ENCODE measurements around the gene SLC47A1. TPM values are rescaled to one million over a fixed set of nuclear protein-coding genes. Genes with fewer than 3 reads are reported as not detected.
"Not testable (repeated sequence)": the region's sequence is repeated elsewhere in the genome, so short reads cannot be mapped to it uniquely, and the experiment has no call there.

Gene SLC47A1
- total RNA-seq, 2 experiments from 2014 or later = not detected

DNA sequence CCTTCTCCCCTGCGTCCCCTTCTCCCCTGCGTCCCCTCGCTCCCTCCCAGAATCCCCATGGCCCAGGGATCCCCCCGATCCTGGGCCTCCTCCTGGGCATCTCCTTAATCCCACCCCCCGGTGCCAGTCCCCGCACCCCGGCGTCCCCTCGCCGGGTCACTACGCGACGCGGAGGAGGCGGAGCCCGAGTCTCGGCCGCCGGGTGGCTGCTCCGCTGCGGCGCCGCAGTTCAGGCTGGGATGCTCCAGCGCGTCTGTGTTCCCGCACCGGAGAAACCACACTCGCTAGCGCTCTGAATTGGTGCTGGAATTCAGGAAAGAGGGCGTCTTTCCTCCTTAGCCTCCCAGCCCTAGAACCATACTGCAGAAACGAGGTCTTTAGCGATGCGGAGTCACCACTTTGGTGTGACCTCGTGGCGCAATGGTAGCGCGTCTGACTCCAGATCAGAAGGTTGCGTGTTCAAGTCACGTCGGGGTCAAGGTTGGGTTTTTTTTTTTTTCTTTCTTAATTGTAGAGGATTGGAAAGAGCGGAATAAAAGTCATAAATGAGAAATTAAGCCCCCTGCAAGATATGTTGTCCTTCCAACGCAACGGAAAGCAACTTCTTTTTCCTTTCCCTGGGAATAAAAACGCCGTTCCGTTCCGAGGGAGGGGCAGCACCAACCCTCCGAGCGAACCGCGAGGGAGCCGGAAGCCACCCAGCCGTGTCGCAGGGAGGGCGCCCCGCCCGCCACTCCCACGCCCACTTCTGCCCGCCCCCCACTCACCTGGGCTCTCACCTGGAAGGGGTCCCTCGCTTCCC is 25.7 kb upstream of the SLC47A1 start:
- H3K36me3 Mint-ChIP-seq = peaks cover 1% of the 10 kb centered on the region
- H3K9me3 Mint-ChIP-seq = no peaks in the 10 kb centered on the region
- POLR2A ChIA-PET = no interaction called here
- H3K4me3 Mint-ChIP-seq = peak overlapping the region; percentile 89
- peak; percentile 87 for DNase-seq
- peak; percentile 79 for ATAC-seq (ENCODE audit: low read depth)
- peaks cover 8% of the 10 kb centered on the region for H3K4me1 Mint-ChIP-seq
- H3K27ac Mint-ChIP-seq = peak overlapping the region; percentile 85
- peaks cover 24% of the 10 kb centered on the region for H3K27me3 Mint-ChIP-seq

DNA sequence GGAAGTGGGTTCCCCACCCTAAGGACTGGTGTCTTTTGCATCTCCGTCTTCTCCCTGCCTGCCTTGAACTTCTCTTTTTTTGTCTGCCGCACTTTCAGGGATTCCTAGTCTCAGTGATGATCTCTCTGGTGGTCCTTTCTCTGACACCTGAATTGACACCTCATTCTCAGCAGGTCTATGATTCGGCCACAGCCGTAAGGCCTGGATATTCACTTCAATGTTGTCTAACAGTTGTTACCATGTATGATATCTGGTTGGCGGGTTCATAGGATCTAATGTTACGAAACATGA is 25.1 kb upstream of the SLC47A1 start:
- H3K27me3 Mint-ChIP-seq = peaks cover 24% of the 10 kb centered on the region
- peak overlapping the region; percentile 89 for H3K4me3 Mint-ChIP-seq
- peaks cover 1% of the 10 kb centered on the region for H3K36me3 Mint-ChIP-seq
- H3K9me3 Mint-ChIP-seq = no peaks in the 10 kb centered on the region
- DNase-seq (no peak), ATAC-seq (ENCODE audit: low read depth) (no peak)
- peaks cover 8% of the 10 kb centered on the region for H3K4me1 Mint-ChIP-seq
- H3K27ac Mint-ChIP-seq = peak overlapping the region; percentile 74
- POLR2A ChIA-PET = no interaction called here

- ATAC-seq (ENCODE audit: low read depth); H3K9me3 Mint-ChIP-seq; H3K4me3 Mint-ChIP-seq; H3K4me1 Mint-ChIP-seq; POLR2A ChIA-PET; DNase-seq; H3K27ac Mint-ChIP-seq; H3K36me3 Mint-ChIP-seq: not testable (repeated sequence)
- H3K27me3 Mint-ChIP-seq = peaks cover 26% of the 10 kb centered on the region
Observed at GRCh38 chr17:19509281-19509852, 24.3 kb upstream of the SLC47A1 start.

DNA sequence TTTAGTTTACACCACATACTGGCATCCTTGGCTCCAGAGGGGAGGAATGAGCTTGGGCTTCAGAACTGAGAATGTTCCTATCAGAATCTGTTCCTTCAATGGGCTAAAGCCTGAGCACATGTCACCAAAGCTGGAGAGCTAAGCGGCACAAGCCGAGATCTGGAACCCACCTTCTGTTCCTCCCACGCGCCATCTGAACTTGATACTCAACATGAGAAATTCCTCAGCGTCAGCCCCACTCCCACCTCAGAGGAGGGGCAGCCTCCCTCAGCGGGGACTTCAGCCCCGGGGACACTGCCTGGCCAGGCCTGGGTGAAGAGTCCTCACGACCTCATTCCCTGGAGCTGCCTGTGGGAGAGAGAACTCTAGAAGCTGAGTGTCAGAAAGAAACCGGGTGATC is 22.8 kb upstream of the SLC47A1 start:
- no peak for DNase-seq
- H3K4me3 Mint-ChIP-seq = no peak overlapping the region
- peaks cover 1% of the 10 kb centered on the region for H3K36me3 Mint-ChIP-seq
- POLR2A ChIA-PET = interaction anchor here (0.7 kb wide), 1 partner anchor 250 kb away, joined by 4 read pairs; no protein-coding TSS in a partner anchor
- no peaks in the 10 kb centered on the region for H3K9me3 Mint-ChIP-seq
- H3K27ac Mint-ChIP-seq = no peak overlapping the region
- H3K27me3 Mint-ChIP-seq = peaks cover 24% of the 10 kb centered on the region
- ATAC-seq (ENCODE audit: low read depth) = no peak
- H3K4me1 Mint-ChIP-seq = peaks cover 8% of the 10 kb centered on the region

DNA sequence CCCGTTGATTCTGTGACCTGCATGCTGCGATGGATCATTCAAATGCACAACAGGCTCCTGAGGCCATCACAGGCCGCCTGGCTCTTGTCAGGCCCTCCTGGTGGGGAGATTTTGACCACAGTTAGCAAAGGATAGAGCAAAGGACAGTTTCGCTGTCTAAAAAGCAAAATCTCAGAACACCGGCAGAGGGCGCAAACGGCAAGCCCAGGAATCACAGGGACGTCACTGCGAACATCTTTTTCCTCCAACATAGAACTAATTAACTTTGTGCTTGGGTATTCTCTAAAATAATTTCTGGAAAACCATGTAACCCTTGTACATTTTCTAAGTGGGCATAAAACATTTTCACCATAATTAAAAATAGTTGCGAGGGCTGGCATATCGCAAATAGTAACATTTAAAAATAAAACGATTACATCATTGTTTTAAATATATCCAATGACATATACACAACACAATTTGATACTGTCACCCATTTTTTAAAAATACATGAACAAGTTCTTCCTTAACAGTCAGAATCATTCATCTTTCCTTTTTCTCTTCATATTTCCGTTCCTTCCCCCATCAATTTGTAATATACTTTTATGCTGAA is 19.7 kb upstream of the SLC47A1 start:
- H3K4me1 Mint-ChIP-seq = no peaks in the 10 kb centered on the region
- no peaks in the 10 kb centered on the region for H3K9me3 Mint-ChIP-seq
- POLR2A ChIA-PET = no interaction called here
- H3K4me3 Mint-ChIP-seq = no peak overlapping the region
- H3K27me3 Mint-ChIP-seq = peaks cover 9% of the 10 kb centered on the region
- no peak overlapping the region for H3K27ac Mint-ChIP-seq
- ATAC-seq (ENCODE audit: low read depth) (peak; percentile 42), DNase-seq (peak; percentile 67)
- H3K36me3 Mint-ChIP-seq = no peaks in the 10 kb centered on the region

- H3K4me3 Mint-ChIP-seq = no peak overlapping the region
- no peaks in the 10 kb centered on the region for H3K36me3 Mint-ChIP-seq
- POLR2A ChIA-PET = interaction anchor here (1.7 kb wide), 1 partner anchor 130 kb away, joined by 5 read pairs; no protein-coding TSS in a partner anchor
- ATAC-seq (ENCODE audit: low read depth) (no peak), DNase-seq (no peak)
- peaks cover 26% of the 10 kb centered on the region for H3K27me3 Mint-ChIP-seq
- no peak overlapping the region for H3K27ac Mint-ChIP-seq
- no peaks in the 10 kb centered on the region for H3K4me1 Mint-ChIP-seq
- no peaks in the 10 kb centered on the region for H3K9me3 Mint-ChIP-seq
Observed at GRCh38 chr17:19517699-19518098, 16.0 kb upstream of the SLC47A1 start.

DNA sequence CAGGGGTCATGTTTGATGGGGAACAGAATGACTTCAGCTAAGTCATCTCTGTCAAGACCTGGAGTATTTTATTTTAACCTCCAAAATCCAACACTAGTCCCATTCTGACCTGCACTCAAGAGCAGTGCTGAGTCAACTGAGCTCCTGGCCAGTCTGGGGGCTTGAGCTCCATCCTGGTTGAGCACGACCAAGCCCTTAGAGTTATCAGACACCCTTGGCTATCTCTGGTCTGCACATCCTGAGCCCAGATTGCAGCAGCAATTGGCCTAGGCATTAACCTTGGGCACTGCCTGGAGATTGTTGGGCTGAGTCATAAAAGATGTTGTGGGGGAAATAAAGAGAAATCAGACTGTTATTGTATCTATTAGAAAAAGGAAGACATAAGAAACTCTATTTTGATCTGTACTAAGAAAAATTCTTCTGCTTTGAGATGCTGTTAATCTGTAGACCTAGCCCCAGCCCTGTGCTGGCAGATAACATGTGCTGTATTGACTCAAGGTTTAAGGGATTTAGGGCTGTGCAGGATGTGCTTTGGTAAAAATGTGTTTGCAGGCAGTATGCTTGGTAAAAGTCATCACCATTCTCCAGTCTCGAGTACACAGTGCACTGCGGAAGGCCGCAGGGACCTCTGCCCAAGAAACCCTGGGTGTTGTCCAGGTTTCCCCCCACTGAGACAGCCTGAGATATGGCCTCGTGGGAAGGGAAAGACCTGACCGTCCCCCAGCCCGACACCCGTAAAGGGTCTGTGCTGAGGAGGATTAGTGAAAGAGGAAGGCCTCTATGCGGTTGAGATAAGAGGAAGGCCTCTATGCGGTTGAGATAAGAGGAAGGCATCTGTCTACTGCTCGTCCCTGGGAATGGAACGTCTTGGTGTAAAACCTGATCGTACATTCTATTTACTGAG is 14.0 kb upstream of the SLC47A1 start:
- H3K4me3 Mint-ChIP-seq; ATAC-seq (ENCODE audit: low read depth); H3K36me3 Mint-ChIP-seq; POLR2A ChIA-PET; H3K4me1 Mint-ChIP-seq; DNase-seq; H3K9me3 Mint-ChIP-seq; H3K27ac Mint-ChIP-seq: not testable (repeated sequence)
- H3K27me3 Mint-ChIP-seq = peaks cover 30% of the 10 kb centered on the region

GRCh38 chr17:19520641-19521040 is 13.0 kb upstream of the SLC47A1 start:
- ATAC-seq (ENCODE audit: low read depth) (no peak), DNase-seq (no peak)
- H3K4me3 Mint-ChIP-seq = no peak overlapping the region
- no peaks in the 10 kb centered on the region for H3K36me3 Mint-ChIP-seq
- H3K9me3 Mint-ChIP-seq = no peaks in the 10 kb centered on the region
- POLR2A ChIA-PET = no interaction called here
- H3K4me1 Mint-ChIP-seq = no peaks in the 10 kb centered on the region
- H3K27me3 Mint-ChIP-seq = peaks cover 34% of the 10 kb centered on the region
- no peak overlapping the region for H3K27ac Mint-ChIP-seq

DNA sequence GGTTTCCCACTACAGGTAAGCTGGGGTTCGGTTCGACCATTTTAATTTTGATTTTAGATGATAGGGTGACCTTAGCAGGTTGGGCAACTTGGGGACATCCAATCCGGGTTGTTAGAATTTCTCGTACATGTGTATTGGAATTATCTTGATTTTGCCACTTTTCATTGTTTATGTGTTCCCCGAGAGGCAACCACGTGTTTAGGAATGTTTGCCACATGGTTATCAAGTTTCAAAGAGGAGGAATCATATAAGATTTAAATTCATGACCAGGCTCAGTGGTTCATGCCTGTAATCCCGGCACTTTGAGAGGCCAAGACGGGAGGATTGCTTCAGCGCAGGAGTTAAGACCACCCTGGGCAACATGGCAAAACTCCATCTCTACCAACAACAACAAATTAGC is 10.0 kb upstream of the SLC47A1 start:
- Mint-ChIP-seq H3K4me1 (no peaks in the 10 kb centered on the region), H3K4me3 (no peak overlapping the region), H3K27me3 (peaks cover 39% of the 10 kb centered on the region), H3K36me3 (no peaks in the 10 kb centered on the region), H3K9me3 (no peaks in the 10 kb centered on the region), H3K27ac (no peak overlapping the region)
- ATAC-seq (ENCODE audit: low read depth) (no peak), DNase-seq (no peak)
- POLR2A ChIA-PET = no interaction called here

GRCh38 chr17:19526950-19527349 is 6.7 kb upstream of the SLC47A1 start:
- ATAC-seq (ENCODE audit: low read depth); POLR2A ChIA-PET; H3K4me3 Mint-ChIP-seq; DNase-seq; H3K4me1 Mint-ChIP-seq; H3K36me3 Mint-ChIP-seq; H3K9me3 Mint-ChIP-seq; H3K27ac Mint-ChIP-seq: not testable (repeated sequence)
- peaks cover 42% of the 10 kb centered on the region for H3K27me3 Mint-ChIP-seq

GRCh38 chr17:19531780-19532501 is 1.7 kb upstream of the SLC47A1 start:
- H3K9me3 Mint-ChIP-seq = no peaks in the 10 kb centered on the region
- H3K27ac Mint-ChIP-seq = no peak overlapping the region
- no peak overlapping the region for H3K4me3 Mint-ChIP-seq
- no peak for ATAC-seq (ENCODE audit: low read depth)
- DNase-seq = no peak
- H3K4me1 Mint-ChIP-seq = peaks cover 9% of the 10 kb centered on the region
- H3K27me3 Mint-ChIP-seq = peaks cover 60% of the 10 kb centered on the region
- POLR2A ChIA-PET = no interaction called here
- H3K36me3 Mint-ChIP-seq = no peaks in the 10 kb centered on the region

GRCh38 chr17:19533036-19533717 is 477 bp upstream of the SLC47A1 start:
- H3K4me3 Mint-ChIP-seq = peak overlapping the region; percentile 22
- peaks cover 65% of the 10 kb centered on the region for H3K27me3 Mint-ChIP-seq
- H3K36me3 Mint-ChIP-seq = no peaks in the 10 kb centered on the region
- no peak overlapping the region for H3K27ac Mint-ChIP-seq
- ATAC-seq (ENCODE audit: low read depth) = no peak
- POLR2A ChIA-PET = no interaction called here
- no peaks in the 10 kb centered on the region for H3K9me3 Mint-ChIP-seq
- no peak for DNase-seq
- peaks cover 9% of the 10 kb centered on the region for H3K4me1 Mint-ChIP-seq

Data from activated naive CD8-positive, alpha-beta T cell treated with anti-CD3 and anti-CD28 coated beads, Interleukin-2, amount 10 ng/mL, durations not matched to agents 7 days and 5 days (primary cell).